Measurements from ENCODE around the gene SOX12.

Gene SOX12

DNA sequence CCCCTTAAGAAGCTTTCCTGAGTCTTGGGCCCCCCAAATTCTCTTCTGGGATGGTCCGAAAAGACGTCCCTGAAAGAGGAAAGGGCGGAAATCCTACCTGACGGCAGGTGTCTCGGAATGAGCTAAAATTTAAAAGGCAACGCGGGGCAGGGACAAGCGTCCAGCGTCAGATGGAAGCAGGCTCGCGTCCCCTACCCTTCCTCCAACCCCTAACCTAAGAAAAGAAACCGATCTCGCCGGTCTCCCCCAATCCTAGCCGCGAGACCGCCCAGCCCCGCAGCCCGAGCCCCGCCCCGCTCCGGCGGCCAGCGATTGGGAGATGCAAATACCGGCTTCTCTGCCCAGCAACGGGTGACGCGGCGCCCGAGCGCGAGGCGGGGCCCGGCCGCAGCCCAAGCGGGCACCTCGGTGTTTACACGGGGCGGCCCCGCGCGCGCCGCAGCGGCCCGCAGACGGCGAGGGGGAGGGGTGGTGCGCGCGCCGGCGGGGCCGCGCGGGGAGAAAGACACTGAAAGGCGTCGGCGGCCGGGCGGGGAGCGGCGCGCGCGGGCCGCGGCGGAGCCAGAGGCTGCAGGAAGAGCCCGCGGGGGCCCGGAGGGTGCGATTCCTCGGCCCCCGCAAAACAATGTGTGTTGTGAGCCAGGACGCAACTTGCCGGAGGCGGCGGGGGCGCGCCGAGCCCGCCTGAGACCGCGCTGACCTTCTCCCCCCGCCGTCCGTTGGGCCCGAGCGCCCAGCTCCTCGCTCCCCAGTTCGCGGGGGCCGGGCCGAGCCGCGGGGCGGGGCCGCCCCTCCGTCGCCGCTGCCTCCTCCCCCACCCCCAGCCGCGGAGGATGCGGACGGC, at the start of gene SOX12:
TSS of gene SOX12 (plus strand) at position 508 of the 844 bp plus-strand sequence. CDS start 373 bp downstream, outside the sequence.
- DNase-seq (ENCODE audit: extremely low spot score) = peak; percentile 95
- POLR2A ChIA-PET = interaction anchor here (1.3 kb wide), 1 partner anchor 109 kb away, joined by 3 read pairs; no protein-coding TSS in a partner anchor
- TF ChIP-seq, protein P1, sequence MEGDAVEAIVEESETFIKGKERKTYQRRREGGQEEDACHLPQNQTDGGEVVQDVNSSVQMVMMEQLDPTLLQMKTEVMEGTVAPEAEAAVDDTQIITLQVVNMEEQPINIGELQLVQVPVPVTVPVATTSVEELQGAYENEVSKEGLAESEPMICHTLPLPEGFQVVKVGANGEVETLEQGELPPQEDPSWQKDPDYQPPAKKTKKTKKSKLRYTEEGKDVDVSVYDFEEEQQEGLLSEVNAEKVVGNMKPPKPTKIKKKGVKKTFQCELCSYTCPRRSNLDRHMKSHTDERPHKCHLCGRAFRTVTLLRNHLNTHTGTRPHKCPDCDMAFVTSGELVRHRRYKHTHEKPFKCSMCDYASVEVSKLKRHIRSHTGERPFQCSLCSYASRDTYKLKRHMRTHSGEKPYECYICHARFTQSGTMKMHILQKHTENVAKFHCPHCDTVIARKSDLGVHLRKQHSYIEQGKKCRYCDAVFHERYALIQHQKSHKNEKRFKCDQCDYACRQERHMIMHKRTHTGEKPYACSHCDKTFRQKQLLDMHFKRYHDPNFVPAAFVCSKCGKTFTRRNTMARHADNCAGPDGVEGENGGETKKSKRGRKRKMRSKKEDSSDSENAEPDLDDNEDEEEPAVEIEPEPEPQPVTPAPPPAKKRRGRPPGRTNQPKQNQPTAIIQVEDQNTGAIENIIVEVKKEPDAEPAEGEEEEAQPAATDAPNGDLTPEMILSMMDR (IDR thresholded peaks at IDR 0.05; ENCODE audit: control extremely low read depth, extremely low read depth, low read depth, missing control alignments) = no peak
- CTCF ChIA-PET = interaction anchor here (0.8 to 1.5 kb wide), 5 partner anchors 15 to 29 kb away, joined by 3 to 6 read pairs (median 5); no protein-coding TSS in a partner anchor

DNA sequence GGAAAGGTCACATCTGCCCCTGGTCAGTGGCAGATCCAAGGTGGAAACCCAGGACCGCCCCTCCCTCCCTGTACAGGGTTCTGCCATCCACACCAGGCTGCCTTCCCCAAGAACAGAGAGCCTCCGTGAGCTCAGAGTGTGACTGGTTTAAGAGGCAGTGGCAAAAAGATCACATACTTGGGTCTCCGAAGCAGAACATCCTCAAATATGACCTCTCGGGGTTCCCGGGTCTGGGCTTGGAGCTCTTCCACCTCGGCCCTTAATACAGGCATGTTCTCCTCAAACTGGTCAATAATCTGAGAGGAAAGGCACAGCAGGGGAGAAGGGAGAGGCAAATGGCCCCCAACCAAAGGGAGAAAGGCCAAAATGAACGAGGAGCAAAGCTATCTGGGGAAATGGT, 49.6 kb upstream of the SOX12 start:
- no peak for DNase-seq (ENCODE audit: extremely low spot score)
- ChIA-PET POLR2A (no interaction called here), CTCF (no interaction called here)
- TF ChIP-seq, protein P1 (IDR thresholded peaks at IDR 0.05; ENCODE audit: control extremely low read depth, extremely low read depth, low read depth, missing control alignments) = no peak

DNA sequence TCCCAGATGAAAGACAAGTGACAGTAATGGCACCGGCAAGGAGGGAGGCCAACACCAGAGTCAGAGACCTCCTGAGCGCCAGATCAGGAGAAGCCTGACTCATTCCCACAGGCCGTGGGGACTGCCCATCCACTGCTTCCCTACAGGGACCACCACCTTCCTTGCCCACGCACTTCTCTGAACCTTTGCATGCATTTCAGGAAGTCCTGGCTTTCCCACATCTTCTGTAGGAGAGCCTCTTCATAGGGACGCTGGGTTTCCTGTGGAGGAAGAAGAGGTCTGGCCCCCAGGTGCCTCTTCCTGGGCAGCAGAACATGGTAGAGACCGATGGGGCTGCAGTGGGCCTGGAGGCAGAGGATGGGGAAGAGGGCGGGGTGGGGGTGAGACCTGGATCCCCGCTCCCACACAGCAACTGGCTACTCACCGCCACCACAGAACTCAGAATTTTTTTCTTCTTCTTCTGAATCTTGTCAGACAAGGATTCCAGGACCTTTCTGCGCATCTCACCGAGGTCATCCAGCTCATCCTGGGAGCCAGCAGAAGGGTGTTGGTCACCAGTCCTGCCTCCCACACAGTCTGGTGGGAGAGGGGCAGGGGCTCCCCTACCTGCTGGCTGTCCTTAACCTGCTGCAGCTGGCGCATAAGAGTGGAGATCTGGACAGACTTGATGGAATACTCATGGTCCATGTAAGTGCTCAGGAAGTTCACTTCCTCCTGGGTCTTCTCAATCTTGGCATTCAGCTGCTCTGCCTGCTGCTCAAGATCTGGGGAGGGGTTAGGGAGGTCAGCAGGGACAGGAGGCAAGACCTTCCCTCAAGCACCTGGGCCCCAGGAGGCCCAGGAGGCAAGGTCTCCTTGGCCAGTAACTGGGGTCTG, 48.5 kb upstream of the SOX12 start:
- ChIA-PET POLR2A (no interaction called here), CTCF (interaction anchor here (1.7 to 3.0 kb wide), 2 partner anchors 8 to 10 kb away, joined by 5 to 11 read pairs; no protein-coding TSS in a partner anchor)
- TF ChIP-seq, protein P1 (IDR thresholded peaks at IDR 0.05; ENCODE audit: control extremely low read depth, extremely low read depth, low read depth, missing control alignments) = no peak
- DNase-seq (ENCODE audit: extremely low spot score) = no peak

DNA sequence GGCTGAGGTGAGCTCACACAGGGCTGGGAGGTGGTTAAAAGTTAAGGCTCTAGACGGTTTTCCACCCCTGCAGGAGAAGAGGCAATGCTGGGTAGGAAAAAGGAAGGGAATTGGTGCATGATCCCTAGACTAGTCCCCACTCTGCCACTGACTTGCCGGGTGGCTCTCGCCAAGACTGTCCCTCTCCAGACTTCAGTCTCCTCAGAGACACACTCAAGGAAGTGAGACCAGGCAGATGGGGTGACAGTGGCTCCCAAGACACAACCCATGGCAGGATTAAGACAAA, 47.9 kb upstream of the SOX12 start:
- TF ChIP-seq, protein P1 (IDR thresholded peaks at IDR 0.05; ENCODE audit: control extremely low read depth, extremely low read depth, low read depth, missing control alignments) = no peak
- CTCF ChIA-PET = interaction anchor here (1.7 to 3.0 kb wide), 2 partner anchors 9 to 11 kb away, joined by 5 to 11 read pairs; no protein-coding TSS in a partner anchor
- no peak for DNase-seq (ENCODE audit: extremely low spot score)
- POLR2A ChIA-PET = no interaction called here

DNA sequence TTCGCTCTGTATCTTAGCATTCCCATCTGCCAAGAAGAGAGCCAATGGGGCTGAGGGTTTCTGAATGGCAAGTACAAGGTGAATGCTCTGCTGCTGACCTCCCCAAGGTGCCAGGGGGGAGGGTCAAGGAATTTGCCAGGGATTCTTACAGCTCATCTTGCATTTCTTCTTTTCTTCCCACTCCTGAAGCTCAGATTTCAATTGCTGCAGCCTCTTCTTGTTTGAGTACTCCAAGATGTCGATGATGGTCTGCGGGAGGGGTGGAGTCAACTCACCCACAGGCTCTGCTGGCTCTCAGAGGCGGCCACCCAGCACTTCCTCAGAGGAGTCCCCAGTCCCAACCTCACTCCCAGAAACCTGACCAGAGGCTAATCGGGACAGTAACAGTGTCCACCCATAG, 47.2 kb upstream of the SOX12 start:
- TF ChIP-seq, protein P1 (IDR thresholded peaks at IDR 0.05; ENCODE audit: control extremely low read depth, extremely low read depth, low read depth, missing control alignments) = no peak
- DNase-seq (ENCODE audit: extremely low spot score) = no peak
- ChIA-PET POLR2A (no interaction called here), CTCF (interaction anchor here (1.7 to 3.0 kb wide), 2 partner anchors 9 to 12 kb away, joined by 5 to 11 read pairs; no protein-coding TSS in a partner anchor)

Measured in GM10248 (cell line).